GM12878 (cell line): ENCODE measurements around the gene RXFP4. TPM values are rescaled to one million over a fixed set of nuclear protein-coding genes. Genes with fewer than 3 reads are reported as not detected.

ENCODE experiments used
- ATAC-seq: fragments of 200-7000 bp; cut with Tn5 transposase; 3 replicates; pipeline ENCODE4 v1.9.1; 2020; ENCODE audit warnings: mild to moderate bottlenecking, moderate library complexity
- BruUV-seq: library from RNA; stranded (reverse); fragments of 400-500 nt; replicated peaks from 2 replicates; lab custom pipeline; 2021; lab: Mats Ljungman, UMichigan
- CTCF ChIA-PET: fragments of 300-600 bp; sonication (Branson Sonifier 250); formaldehyde crosslinking; extraction: SDS; loops from one replicate; lab custom pipeline; 2021; ENCODE audit warnings: inconsistent platforms; lab: Yijun Ruan, JAX
- POLR2A ChIA-PET: fragments of 350-600 bp; formaldehyde crosslinking; extraction: SDS; loops from one replicate; lab custom pipeline; 2021; ENCODE audit warnings: inconsistent platforms; lab: Charles Lee
- RAD21 ChIA-PET: fragments of 300-600 bp; sonication (Branson Sonifier 250); formaldehyde crosslinking; loops from one replicate; lab custom pipeline; 2023; ENCODE audit warnings: antibody characterized with exemption; ENCODE audit not compliant: unreplicated experiment; lab: Charles Lee
- SMC1A ChIA-PET: fragments of 300-600 bp; sonication (Branson Sonifier 250); formaldehyde crosslinking; loops from one replicate; lab custom pipeline; 2023; ENCODE audit not compliant: unreplicated experiment, uncharacterized antibody; lab: Charles Lee
- DNase-seq: peaks from one replicate; pipeline ENCODE4 v3.0.0-alpha.2; 2011; ENCODE audit warnings: low read depth, low spot score
- FAIRE-seq: peaks from 3 replicates; lab custom pipeline; 2011; peaks lifted over from hg19 to GRCh38; lab: Jason Lieb, UNC
- H2AFZ ChIP-seq: 2 replicates; pipeline ENCODE4 v1.6.0; 2011; ENCODE audit warnings: low read depth, low read length, control low read depth; ENCODE audit not compliant: control insufficient read depth
- H3K27ac ChIP-seq: 2 replicates; pipeline ENCODE4 v1.5.1; 2011; ENCODE audit warnings: control low read depth; ENCODE audit not compliant: control insufficient read depth, insufficient read depth
- H3K27me3 ChIP-seq, 2 experiments: replicated peaks in 1 of 2; 2 replicates each; pipeline versions ENCODE4 v1.6.0 to v1.6.1; 2011; ENCODE audit warnings: low read length in 1 of 2; ENCODE audit not compliant: control insufficient read depth in 2 of 2, insufficient read depth in 2 of 2
- H3K36me3 ChIP-seq, 2 experiments: 2 replicates each; pipeline ENCODE4 v1.5.1; 2011; ENCODE audit warnings: low read length in 1 of 2; ENCODE audit not compliant: control insufficient read depth in 2 of 2, insufficient read depth in 2 of 2
- H3K4me1 ChIP-seq: 2 replicates; pipeline ENCODE4 v1.6.1; 2011; ENCODE audit warnings: mild to moderate bottlenecking, low read length, moderate library complexity, mixed read lengths; ENCODE audit not compliant: control insufficient read depth, insufficient read depth
- H3K4me2 ChIP-seq: 2 replicates; pipeline ENCODE4 v1.6.0; 2011; ENCODE audit warnings: control low read depth; ENCODE audit not compliant: control insufficient read depth, insufficient read depth
- H3K4me3 ChIP-seq: fragments of 200-600 bp; sonication (generic); 2 replicates; pipeline ENCODE4 v1.5.1; 2016
- H3K79me2 ChIP-seq: 2 replicates; pipeline ENCODE4 v1.6.0; 2011; ENCODE audit warnings: low read length; ENCODE audit not compliant: control insufficient read depth, insufficient read depth
- H3K9ac ChIP-seq: 2 replicates; pipeline ENCODE4 v1.8.0; 2011; ENCODE audit warnings: low read length, control low read depth, mixed read lengths; ENCODE audit not compliant: control insufficient read depth, insufficient read depth
- H3K9me3 ChIP-seq: replicated peaks from 3 replicates; pipeline ENCODE4 v1.5.1; 2011; ENCODE audit warnings: mild to moderate bottlenecking, low read length; ENCODE audit not compliant: control insufficient read depth, insufficient read depth
- H4K20me1 ChIP-seq: 2 replicates; pipeline ENCODE4 v1.6.0; 2011; ENCODE audit not compliant: control insufficient read depth, insufficient read depth
- EGR1 ChIP-seq, 2 experiments: IDR thresholded peaks; 1 replicate in 1 of 2; 2 replicates in 1 of 2; pipeline ENCODE4 v1.6.1; 2011 to 2012; ENCODE audit warnings: low read depth in 2 of 2, low read length in 2 of 2, borderline replicate concordance in 1 of 2, mild to moderate bottlenecking in 1 of 2, moderate library complexity in 1 of 2
- POLR2A ChIP-seq: IDR thresholded peaks from 2 replicates; pipeline ENCODE4 v1.6.1; 2011; ENCODE audit warnings: low read depth, mild to moderate bottlenecking, low read length
- POLR2AphosphoS2 ChIP-seq: IDR thresholded peaks from 2 replicates; pipeline ENCODE4 v1.6.1; 2011; ENCODE audit warnings: low read depth, mild to moderate bottlenecking, low read length, improper control_type of control experiment, moderate library complexity
- SMAD5 ChIP-seq: IDR thresholded peaks from 2 replicates; pipeline ENCODE4 v1.6.1; 2016; ENCODE audit warnings: antibody characterized with exemption, low read depth
- WGBS: methylation state at CpG from one replicate; pipeline ENCODE4 v1.1.6; 2016; ENCODE audit warnings: low lambda C conversion rate; ENCODE audit not compliant: insufficient replicate concordance, insufficient coverage; ENCODE audit errors: missing lambda C conversion rate; 5-methylcytosine and 5-hydroxymethylcytosine counted together
- in situ Hi-C: fragments of 300-500 bp; cut with MboI; formaldehyde crosslinking; loops from 9 replicates; pipeline ENCODE4 v1.14.3; 2018; ENCODE audit warnings: mixed read lengths
- intact Hi-C: fragments of 100-400 bp; cut with micrococcal nuclease; formaldehyde crosslinking; loops from one replicate; pipeline ENCODE4 v1.14.2; 2022; ENCODE audit not compliant: unreplicated experiment
- polyA plus RNA-seq, 11 experiments: library from polyadenylated mRNA; depleted of rRNA in 4 of 11; unstranded in 6 of 11; stranded (reverse) in 5 of 11; fragments of >200 nt; fragmentation: Nextera tagmentation in 4 of 11; fragmentation: Illumina TruSeq in 1 of 11; extraction: Ambion mirVana in 4 of 11; extraction: Trizol in 1 of 11; gene quantifications; 1 replicate in 1 of 11; 2 replicates in 10 of 11; pipeline versions ENCODE4 v1.2.1 to v1.2.3, GENCODE V29; 2011 to 2016; ENCODE audit warnings: inconsistent platforms in 2 of 11, missing spikeins in 2 of 11, low read depth in 1 of 11
- total RNA-seq, 4 experiments: library from RNA; depleted of rRNA in 3 of 4; stranded (reverse); fragments of >200 nt in 3 of 4; fragmentation: Illumina TruSeq in 1 of 4; extraction: Trizol in 1 of 4; gene quantifications; 2 replicates each; pipeline versions ENCODE4 v1.2.1 to v1.2.3, GENCODE V29; 2013 to 2021

RXFP4 gene
- total and polyA plus RNA-seq, 10 of the 15 experiments (the other 5 are each of a cell fraction or from before 2014, with no cell fraction given) = 0.10 to 0.40 (median 0.39) TPM; not detected in 7

DNA sequence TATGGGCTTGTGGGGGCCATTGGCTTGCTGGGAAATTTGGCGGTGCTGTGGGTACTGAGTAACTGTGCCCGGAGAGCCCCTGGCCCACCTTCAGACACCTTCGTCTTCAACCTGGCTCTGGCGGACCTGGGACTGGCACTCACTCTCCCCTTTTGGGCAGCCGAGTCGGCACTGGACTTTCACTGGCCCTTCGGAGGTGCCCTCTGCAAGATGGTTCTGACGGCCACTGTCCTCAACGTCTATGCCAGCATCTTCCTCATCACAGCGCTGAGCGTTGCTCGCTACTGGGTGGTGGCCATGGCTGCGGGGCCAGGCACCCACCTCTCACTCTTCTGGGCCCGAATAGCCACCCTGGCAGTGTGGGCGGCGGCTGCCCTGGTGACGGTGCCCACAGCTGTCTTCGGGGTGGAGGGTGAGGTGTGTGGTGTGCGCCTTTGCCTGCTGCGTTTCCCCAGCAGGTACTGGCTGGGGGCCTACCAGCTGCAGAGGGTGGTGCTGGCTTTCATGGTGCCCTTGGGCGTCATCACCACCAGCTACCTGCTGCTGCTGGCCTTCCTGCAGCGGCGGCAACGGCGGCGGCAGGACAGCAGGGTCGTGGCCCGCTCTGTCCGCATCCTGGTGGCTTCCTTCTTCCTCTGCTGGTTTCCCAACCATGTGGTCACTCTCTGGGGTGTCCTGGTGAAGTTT, 550 bp downstream of the RXFP4 start:
- WGBS = 89% methylated on average over 29 of the region's 29 CpGs
- peak; percentile 36; the same call in 1 of the 2 replicates for TF ChIP-seq SMAD5
- TF ChIP-seq POLR2A = peak; percentile 61; the same call in 1 of the 2 replicates
- peak; percentile 51; the same call in 1 of the 2 replicates for TF ChIP-seq POLR2AphosphoS2
- no peak for TF ChIP-seq EGR1 (IDR thresholded peaks at IDR 0.05; ENCODE audit: borderline replicate concordance in 1 of 2, low read depth in 2 of 2, low read length in 2 of 2)
- intact Hi-C loops (no loop called here), in situ Hi-C loops (no loop called here)
- Histone ChIP-seq H3K4me2 (no peak overlapping the region), H3K27me3 (no peaks in the 10 kb centered on the region), H4K20me1 (no peaks in the 10 kb centered on the region), H3K4me3 (no peak overlapping the region), H3K9me3 (no peaks in the 10 kb centered on the region), H3K9ac (no peak overlapping the region), H3K4me1 (peaks cover 66% of the 10 kb centered on the region), H2AFZ (no peak overlapping the region), H3K27ac (no peak overlapping the region), H3K36me3 (no peaks in the 10 kb centered on the region; a peak in 3 of 4 replicates), H3K79me2 (no peaks in the 10 kb centered on the region)
- no peak for DNase-seq
- SMC1A ChIA-PET = interaction anchor here (0.9 to 5.7 kb wide), 7 partner anchors 11 to 125 kb away, joined by 4 to 229 read pairs (median 69); partner anchors contain the start of gene ARHGEF2
- POLR2A ChIA-PET = interaction anchor here (4.5 to 10.8 kb wide), 2 partner anchors 8 to 36 kb away, joined by 28 to 273 read pairs; partner anchors contain the start of genes ARHGEF2 and KHDC4
- BruUV-seq = no TSS peak
- no peak for ATAC-seq
- CTCF ChIA-PET = interaction anchor here (0.8 to 5.7 kb wide), 8 partner anchors 16 to 123 kb away, joined by 3 to 227 read pairs (median 34); partner anchors contain the start of gene ARHGEF2
- RAD21 ChIA-PET = interaction anchor here (1.0 to 6.3 kb wide), 5 partner anchors 8 to 174 kb away, joined by 3 to 214 read pairs (median 3); partner anchors contain the start of genes ARHGEF2 and KHDC4
- FAIRE-seq = no peak
